NT2/D1 (cell line): Measurements from ENCODE around the gene C1RL.

Experiments
- SUZ12 ChIP-seq: IDR thresholded peaks from 2 replicates; pipeline ENCODE4 v1.6.1; 2011; ENCODE audit not compliant: insufficient read length, insufficient read depth; ENCODE audit errors: extremely low read depth
- YY1 ChIP-seq: IDR thresholded peaks from 2 replicates; pipeline ENCODE4 v1.6.1; 2011; ENCODE audit not compliant: insufficient read length, insufficient read depth
- ZNF274 ChIP-seq: IDR thresholded peaks from 2 replicates; pipeline ENCODE4 v1.6.1; 2011; ENCODE audit warnings: mild to moderate bottlenecking, low read depth, low read length

- no peak for TF ChIP-seq YY1
- no peak for TF ChIP-seq SUZ12
- no peak for TF ChIP-seq ZNF274
Measured at GRCh38 chr12:7103837-7104584, 5.0 kb downstream of the C1RL start.
